ENCODE data around the gene RNF130.

GRCh38 chr5:180077594-180078284 is 6.2 kb upstream of the RNF130 start:
- TF ChIP-seq CTCF (IDR thresholded peaks at IDR 0.05; ENCODE audit: low read depth, low read length) (no peak), EZH2phosphoT487 (IDR thresholded peaks at IDR 0.05; ENCODE audit: low read depth) (no peak)
